GM18511 (cell line): ENCODE data around the gene AFAP1L1.
A peak's percentile ranks its signal among the peaks of the same experiment; 100 is the strongest.

Source experiments
- ATAC-seq: cut with Tn5 transposase; IDR thresholded peaks from one replicate; pipeline ENCODE4 v1.9.1; 2021; ENCODE audit warnings: mild to moderate bottlenecking, moderate library complexity; ENCODE audit not compliant: unreplicated experiment

The AFAP1L1 gene

DNA sequence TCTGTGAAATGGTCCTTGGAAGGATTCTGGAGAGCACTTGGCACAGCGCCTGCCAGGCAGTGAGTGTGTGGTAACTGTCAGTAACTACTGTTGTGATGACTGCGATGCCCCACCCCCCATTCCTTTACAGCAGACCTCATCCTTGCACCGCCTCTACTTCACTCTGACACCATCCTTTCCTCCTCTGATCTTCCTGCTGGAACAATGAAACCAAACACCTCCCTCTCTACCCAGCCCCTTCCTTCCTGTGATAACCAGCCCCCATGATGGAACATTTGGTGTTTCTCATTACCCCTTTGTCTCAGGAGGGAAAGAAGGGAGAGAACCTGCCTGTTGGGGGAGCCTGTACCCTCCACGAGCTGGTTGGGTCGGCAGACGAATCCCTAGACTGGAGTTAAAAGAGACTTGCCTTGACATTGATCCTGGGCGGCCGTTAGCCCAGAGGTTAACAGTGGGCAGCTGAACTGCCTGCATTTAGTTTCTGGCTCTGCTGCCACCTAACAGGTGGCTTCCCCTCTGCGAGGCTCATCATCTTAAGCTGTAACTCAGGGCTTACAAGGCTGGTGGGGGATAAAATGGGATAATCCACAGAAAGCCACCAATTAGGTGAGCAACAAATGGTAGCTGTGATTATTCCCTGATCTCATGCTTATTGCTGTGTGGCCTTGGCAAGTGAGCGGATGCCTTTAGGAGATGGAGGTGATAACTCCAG lies 39.4 kb downstream of the AFAP1L1 start:
- no peak for ATAC-seq

DNA sequence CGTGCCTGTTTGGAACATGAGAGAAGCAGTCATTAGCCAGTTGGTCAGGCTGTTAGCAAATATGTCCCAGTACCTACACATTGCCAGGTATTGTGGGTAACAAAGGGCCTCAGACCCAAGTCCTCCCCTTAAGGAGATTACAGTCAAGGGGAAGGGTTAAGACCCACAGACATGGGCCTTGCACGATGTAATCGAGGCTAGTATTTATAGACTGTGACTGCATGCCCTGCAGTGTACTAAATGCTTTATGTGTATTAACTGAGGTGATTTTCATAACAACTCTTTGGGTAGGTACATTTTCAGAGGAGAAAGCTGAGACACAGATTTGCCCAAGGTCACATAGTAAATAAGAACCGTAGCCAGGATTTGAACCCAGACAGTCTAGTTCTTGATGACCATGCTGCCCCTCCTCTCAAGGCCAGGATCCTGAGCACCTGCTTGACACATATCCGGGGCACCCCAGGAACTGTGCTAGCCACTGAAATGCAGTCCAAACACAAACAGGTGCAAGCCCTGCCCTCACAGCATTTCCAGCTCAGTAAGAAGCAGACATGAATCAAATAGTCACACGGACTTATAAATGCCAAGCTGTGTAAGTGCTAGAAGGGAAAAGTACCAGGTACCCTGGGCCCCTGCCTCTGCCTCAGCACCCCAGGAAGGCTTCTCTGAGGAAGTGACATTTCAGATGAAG lies 41.6 kb downstream of the AFAP1L1 start:
- no peak for ATAC-seq

DNA sequence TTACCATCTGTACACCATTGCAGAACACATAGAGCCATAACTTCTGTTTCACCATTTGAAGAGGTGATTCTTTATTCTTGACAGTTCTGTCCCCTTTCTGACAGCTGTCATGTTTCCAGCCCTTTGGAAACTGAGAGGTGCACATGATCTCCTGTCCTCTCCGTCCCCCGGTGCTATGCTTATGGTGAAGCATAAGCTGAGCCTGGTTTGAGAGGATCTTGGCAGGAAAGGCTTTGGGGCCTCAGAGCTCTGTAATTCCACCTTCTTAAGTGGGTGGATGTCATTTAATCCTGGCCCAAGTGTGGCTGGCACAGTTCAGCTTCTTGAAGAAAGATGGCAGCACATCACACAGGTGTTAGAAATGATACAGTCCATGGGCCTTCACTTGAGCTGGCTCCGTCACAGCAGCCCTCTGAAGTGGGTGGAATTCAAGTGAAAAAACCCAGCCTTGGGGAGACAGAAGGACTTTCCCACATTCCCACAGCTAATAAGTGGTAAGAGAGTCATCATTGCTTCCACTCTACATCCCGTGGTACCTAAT lies 43.0 kb downstream of the AFAP1L1 start:
- ATAC-seq, result no peak

DNA sequence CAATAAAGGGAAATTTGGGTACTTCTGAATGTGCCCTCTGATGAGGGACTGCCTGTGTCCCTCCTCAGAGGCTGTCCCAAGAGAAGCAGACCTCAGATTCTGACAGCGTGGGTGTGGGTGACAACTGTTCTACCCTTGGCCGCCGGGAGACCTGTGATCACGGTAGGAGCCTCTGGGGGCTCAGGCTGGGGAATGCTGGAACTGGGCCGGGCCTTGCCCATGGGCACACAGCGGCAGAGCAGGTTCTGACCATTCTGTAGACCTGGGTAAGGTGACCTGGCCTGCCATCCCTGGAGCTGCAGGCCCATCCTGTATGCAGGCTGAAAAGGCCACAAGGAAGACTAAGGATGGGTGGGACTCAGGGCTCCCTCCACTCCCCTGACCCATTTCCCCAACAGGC lies 44.1 kb downstream of the AFAP1L1 start:
- no peak for ATAC-seq

DNA sequence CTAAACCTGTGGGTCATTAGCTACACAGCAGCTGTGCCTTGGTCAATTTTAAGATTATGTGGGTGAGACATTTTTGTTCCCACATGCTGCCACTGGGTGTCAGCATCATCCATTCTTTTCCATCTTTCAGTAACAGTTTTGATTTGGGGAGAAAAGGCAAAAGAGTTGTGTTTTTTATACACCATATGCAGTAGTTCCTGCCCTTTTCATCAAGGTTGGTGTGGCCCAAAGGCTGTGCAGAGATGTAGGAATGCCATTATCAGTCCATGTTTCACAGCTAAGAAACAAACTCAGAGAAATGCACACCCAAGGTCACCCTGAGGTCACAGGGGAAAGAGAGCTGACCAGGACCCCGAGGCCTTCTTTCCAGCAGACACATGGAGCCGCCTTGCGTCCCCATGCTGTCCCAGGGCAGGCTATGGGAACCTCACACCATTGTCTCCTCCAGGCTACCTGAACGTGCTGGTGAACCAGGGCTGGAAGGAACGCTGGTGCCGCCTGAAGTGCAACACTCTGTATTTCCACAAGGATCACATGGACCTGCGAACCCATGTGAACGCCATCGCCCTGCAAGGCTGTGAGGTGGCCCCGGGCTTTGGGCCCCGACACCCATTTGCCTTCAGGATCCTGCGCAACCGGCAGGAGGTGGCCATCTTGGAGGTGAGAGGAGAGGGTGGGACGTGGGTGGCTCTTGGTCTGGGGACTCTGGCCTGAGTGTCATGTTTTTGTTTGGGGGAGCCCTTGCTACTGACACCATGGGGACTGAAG lies 45.8 kb downstream of the AFAP1L1 start:
- peak; percentile 77 for ATAC-seq

DNA sequence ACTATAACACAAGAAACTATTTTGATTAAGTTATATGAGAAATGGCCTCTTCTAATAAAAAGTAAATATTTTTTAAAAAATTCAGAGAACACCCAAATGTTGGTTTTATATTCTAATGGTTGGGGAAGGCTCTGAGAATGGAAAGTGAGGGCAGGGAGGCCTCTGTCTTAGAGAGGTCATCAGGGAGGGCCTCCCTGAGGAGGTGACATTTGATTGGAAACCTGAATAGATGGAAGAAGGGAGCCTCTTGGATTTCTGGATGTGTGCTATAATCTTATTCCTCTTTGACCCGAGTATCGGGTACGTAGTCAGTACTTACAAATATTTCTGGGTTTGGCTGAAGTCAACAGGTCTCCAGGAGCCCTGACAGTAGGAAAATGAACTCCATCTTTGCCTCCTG lies 47.5 kb downstream of the AFAP1L1 start:
- no peak for ATAC-seq

DNA sequence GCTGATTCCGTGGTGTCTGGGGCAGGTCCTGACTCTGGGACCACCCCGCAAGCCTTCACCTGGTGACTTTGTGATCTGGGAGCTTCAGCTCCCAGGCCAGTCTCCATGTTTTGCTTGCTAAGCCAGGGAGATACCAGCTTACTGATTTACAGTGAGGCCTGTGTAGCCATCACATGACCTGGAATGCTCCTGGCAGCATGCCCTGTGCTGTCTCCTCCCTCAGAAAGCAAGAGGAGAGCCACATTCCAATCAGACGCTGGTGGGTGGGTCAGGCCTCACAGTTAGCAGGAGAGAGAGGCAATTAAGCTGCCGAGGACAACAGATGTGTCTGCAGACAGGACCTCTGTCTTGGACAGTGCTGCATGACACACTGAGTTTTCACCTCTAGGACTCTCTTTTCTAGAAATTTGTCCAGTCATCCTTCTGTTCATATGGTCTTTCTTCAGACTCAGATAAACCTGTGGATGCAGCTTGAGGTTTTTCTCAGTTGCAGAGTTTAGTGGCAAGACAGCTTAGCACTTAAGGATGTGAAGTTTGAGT lies 49.2 kb downstream of the AFAP1L1 start:
- no peak for ATAC-seq

DNA sequence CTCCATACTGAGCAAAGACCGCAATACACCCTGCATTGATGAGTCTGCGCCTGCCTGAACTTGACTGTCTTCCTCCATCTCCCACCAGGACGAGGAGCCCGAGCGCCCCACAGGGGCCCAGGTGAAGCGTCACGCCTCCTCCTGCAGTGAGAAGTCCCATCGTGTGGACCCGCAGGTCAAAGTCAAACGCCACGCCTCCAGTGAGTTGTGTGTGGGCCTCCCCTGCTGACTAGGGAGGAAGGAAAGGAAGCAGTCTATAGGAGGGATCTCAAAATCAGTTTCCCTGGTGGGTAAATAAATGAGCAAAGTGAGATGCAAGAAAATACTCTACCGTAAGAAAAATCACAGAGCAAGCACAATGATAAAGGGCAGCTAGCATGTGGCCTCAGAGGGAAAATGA lies 50.9 kb downstream of the AFAP1L1 start:
- no peak for ATAC-seq

DNA sequence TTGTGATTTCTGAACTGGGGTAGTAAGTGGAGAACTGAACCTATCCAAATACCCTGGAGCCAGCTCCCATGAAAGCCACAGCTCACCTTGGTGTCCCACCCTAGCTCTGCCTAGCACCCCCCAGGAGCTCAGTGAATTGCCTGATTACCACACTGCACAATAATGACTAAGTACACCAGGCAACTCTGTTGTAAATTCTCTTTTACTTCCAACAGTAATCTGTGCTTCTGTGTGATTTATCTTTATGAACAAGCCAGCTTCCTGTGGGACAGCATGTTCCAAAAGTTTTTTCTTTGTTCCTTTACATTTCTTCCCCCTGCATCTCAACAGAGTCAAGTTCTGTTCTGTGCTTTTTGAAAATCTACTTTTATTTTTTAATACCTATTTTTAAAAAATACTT lies 51.6 kb downstream of the AFAP1L1 start:
- ATAC-seq, result no peak

DNA sequence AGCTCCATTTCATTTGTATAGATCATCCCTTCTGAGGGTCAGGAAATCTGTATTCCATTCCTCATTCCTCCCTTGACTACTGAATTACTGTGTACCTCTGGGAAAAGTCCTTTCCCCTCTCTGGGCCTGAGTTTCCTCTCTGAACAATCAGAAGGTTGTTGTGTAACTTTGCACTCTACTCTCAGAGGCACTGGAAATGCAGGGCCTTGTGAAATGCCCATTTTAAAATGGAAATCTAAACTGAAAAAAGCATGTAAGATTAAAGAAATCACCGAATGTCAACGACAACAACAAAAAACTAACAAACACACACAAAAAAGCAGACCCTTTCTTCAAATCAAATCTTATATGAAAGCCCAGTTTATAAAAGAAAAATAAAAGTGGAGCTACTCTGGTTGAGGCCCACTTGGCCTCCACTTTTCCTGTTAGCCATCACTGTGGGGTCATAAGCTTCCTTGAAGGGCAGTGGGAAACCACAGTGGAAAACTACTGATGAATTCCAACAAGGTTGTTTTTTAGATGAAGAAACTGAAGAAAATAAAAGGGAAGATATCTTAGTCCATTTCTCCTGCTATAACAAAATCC lies 52.1 kb downstream of the AFAP1L1 start:
- no peak for ATAC-seq

DNA sequence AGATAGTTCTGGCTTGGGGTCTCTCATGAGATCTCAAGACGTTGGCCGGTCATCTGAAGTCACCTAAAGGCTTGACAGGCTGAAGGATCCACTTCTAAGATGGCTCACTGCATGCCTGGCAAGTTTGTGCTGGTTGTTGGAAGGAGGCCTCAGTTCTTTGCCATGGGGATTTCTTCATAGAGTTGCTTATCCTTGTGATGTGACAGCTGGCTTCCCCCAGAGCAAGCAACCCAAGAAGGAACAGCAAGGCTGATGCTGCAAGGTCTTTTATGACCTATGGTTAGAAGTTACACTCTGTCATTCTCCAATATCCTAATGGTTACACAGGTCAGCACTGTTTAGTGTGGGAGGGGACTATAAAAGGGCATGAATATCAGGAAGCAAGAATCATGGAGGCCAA lies 53.0 kb downstream of the AFAP1L1 start:
- ATAC-seq, result no peak

DNA sequence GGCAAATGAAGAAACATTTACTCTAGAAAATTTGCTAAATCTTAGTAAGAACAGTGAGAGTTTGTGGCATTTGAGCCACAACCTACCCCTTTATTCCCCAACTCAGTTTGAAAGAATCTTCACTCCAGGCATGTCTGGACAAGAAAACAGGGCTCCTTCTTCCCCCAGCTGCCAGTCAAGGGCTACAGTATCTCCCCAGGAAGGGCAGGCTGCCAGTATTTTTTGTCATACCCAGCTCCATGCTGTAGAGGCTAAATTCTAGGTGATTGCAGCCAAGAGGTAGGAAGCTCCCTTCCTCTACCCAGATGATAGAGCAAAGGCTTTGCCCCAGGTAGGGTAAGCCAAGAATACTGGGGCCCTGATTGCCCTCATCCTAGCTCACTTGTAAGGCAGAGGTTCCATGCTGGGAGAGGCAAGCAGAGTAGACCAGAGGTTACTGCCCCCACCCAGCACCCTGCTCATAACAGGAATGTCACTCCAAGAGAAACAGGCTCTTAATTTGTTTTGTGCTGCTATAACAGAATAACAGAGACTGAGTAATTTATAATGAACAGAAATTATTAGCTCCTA lies 53.6 kb downstream of the AFAP1L1 start:
- no peak for ATAC-seq

DNA sequence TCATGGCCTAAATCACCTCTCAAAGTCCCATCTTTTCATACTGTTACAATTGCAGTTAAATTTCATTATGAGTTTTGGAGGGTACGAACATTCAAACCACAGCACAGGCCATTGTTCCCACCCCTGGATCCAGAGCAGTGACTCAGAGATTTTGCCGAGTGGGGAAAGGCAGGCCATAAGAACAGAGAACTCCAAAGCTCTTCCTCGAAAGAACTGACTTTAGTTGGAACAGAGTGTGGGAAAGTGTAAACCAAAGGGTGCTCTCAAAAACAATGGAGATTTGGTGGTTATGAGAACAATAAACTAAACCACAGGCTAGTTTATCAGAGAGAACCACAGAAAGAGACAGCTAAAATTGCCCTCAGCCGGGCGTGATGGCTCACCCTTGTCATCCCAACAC lies 54.2 kb downstream of the AFAP1L1 start:
- no peak for ATAC-seq

DNA sequence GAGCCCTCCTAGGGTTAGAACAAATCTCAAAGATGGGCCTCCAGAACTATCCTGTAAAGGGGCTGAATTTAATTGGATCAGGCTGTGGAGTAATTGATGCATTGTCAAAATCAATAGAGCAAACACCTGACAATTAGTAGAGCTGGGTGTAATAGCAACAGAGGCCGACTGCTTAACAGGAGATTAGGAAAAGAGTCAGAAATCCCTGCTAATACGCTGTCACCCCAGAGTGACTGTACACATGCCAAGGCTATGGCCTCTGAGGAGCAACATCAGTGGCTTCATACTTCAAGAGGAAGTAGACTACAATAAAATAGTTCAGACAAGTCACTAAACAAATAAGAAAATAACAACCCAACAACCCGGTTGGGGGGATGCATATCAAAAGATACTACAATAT lies 55.0 kb downstream of the AFAP1L1 start:
- ATAC-seq, result no peak

DNA sequence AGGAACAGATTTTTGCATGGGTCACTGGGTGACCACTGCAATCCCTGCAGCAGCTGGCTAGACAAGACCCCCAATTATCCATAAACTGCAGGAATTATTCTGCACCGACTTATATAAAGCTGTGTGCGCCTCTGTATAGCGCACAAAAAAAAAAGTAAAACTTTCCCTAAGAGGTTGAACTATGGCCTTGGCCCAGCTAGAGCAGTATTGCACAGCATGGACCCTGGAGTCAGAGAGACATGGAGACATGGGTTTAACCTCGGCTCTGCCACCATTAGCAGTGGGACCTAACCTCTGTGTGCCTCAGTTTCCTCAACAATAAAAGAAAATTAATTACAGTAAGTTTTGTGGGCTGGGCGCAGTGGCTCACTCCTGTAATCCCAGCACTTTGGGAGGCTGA lies 56.5 kb downstream of the AFAP1L1 start:
- ATAC-seq, result no peak

DNA sequence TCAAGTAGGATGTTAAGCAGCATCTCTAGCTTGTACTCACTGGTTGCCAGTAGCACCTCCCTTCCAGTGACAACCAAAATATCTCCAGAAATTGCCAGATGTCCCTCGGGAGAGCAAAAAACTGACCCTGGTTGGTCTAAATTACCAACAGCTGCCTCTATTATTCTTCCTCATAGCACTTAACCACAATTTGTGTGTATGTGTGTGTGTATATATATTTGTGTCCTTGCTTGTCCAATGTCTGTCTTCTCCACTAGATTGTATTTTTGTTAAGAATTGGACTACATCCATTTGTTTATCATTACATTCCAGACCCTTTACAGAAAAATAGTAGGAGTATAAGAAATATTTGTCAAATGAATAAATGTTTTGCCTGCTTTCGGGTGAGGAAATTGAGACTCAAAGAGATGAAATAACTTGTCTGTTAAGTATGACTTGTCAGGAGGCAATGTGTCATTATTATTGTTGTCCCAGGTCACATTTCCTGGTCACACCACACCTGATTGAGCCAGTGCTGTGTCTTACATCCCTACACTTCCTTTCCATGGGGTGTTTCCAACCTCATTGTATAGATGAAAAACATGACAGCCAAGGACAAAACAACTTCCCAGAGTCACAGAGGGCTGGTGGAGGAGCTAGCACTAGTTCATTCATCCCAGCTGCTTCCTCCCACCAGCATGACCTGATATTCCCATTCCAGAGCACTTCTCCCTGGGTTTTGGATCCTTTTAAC lies 62.2 kb downstream of the AFAP1L1 start:
- ATAC-seq, result no peak

DNA sequence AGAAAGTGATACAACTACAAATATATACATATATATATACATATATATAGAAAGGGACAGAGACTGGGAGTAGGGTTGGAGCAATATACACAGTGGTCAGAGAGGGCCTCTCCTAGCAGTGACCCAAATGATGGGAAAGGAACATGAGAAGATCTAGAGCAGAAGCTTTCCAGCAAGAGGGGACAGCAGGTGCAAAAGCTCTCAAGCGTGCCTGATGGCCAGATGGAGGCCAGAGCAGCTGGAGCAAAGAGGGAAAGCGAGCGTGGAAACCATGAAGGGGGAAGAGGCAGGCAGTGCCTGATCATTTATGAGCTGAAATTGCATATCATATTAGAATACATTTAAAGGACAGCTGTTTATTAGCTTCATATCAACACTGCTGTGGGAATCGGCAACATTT lies 66.1 kb downstream of the AFAP1L1 start:
- ATAC-seq, result no peak

DNA sequence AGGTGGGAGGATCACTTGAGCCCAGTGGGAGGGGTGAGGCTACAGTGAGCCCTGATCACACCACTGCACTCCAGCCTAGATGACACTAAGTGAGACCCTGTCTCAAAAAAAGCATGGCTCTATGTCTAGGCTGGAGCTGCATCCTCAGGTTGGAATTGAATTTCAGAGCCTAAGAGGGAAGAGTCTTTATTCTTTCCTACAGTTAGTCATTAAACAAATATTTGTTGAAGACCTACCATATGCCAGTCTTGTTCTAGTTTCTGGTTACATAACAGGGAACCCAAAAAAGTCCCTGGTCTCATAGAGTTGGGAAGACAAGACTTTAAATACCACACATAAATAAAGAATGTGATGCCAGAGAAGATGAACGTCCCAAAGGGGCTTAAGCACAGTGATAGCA lies 66.7 kb downstream of the AFAP1L1 start:
- ATAC-seq, result no peak

DNA sequence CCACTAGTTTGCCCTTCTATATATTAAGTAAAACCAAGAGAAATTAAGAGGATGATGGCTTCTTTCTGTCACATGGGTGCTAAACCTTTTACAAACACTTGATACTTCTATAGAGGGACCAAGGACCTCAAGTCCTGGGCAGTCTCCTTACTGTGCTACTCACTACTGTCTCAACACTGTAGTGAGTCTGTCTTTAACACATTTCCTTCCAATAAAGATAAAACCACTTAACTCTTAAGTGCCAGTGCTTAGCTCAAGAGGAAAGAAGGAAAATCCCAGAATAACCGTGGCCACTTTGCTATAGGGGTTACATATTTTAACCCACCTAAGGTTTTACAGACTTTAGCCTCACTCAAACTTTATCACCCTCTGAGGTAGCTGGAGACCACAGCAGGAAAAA lies 69.3 kb downstream of the AFAP1L1 start:
- ATAC-seq, result no peak

DNA sequence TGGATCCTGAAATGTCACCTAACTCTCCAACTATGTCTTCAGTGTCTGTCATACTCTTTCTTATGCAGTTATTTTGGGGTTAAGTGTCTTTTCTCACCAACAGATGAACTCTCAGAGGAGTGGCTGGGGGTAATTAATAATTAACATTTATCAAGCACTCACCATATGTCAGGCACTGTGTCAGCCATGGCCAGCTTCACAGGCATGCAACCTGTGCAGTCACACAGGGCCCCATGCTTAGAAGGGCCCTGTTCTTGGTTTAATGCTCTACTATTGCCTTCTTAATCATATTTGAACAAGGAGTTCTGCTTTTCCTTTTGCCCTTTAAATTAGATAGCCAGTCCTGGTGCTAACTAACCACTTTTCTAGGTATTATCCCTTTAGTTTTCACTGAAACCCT lies 70.2 kb downstream of the AFAP1L1 start:
- no peak for ATAC-seq
